Activated T-helper 1 cell treated with anti-CD3 and anti-CD28 coated beads, Interleukin-12 subunit alpha, Interleukin-12 subunit beta, Interleukin-2, Interleukin-4 antibody, amounts not matched to agents 30 ng/mL and 10 ng/mL and 1 ng/mL, durations not matched to agents 14 hours and 24 hours and 36 hours (primary cell): Measurements from ENCODE around the gene MALT1. TPM values are rescaled to one million over a fixed set of nuclear protein-coding genes. Genes with fewer than 3 reads are reported as not detected.
"Not testable (repeated sequence)": the region's sequence is repeated elsewhere in the genome, so short reads cannot be mapped to it uniquely, and the experiment has no call there.

ENCODE experiments used
- DNase-seq: peaks from one replicate; pipeline ENCODE4 v3.0.0; 2021; ENCODE audit warnings: low spot score
- H3K27ac Mint-ChIP-seq: one replicate; pipeline ENCODE4 v1.8.0; 2021; ENCODE audit warnings: mild to moderate bottlenecking, mixed read lengths
- H3K27me3 Mint-ChIP-seq: one replicate; pipeline ENCODE4 v1.8.0; 2022; ENCODE audit warnings: mild to moderate bottlenecking, moderate library complexity, mixed read lengths; ENCODE audit not compliant: insufficient read depth
- H3K36me3 Mint-ChIP-seq: one replicate; pipeline ENCODE4 v1.8.0; 2021; ENCODE audit warnings: low read depth, mixed read lengths
- H3K4me1 Mint-ChIP-seq: one replicate; pipeline ENCODE4 v1.8.0; 2021; ENCODE audit warnings: low read depth, mixed read lengths
- H3K4me3 Mint-ChIP-seq: one replicate; pipeline ENCODE4 v1.8.0; 2021; ENCODE audit warnings: mild to moderate bottlenecking, moderate library complexity, mixed read lengths
- H3K9me3 Mint-ChIP-seq: one replicate; pipeline ENCODE4 v1.8.0; 2021; ENCODE audit warnings: mixed read lengths
- intact Hi-C: fragments of 100-400 bp; cut with micrococcal nuclease; formaldehyde crosslinking; loops from one replicate; pipeline ENCODE4 v1.15.1; 2024
- total RNA-seq: library from RNA; stranded (reverse); gene quantifications from 2 replicates; pipeline ENCODE4 v1.2.3, GENCODE V29; 2022

MALT1 gene
- total RNA-seq, 1 donor from 2014 or later, result 32.4 TPM

- Mint-ChIP-seq H3K27me3 (no peaks in the 10 kb centered on the region), H3K4me3 (no peak overlapping the region), H3K4me1 (peaks cover 6% of the 10 kb centered on the region), H3K9me3 (no peaks in the 10 kb centered on the region), H3K36me3 (peaks cover 45% of the 10 kb centered on the region), H3K27ac (no peak overlapping the region)
- intact Hi-C loops, result no loop called here
- DNase-seq, result no peak
Observed at GRCh38 chr18:58732471-58732870, 61.2 kb downstream of the MALT1 start.

GRCh38 chr18:58733866-58734265, 62.6 kb downstream of the MALT1 start:
- intact Hi-C loops, result no loop called here
- H3K9me3 Mint-ChIP-seq, result no peaks in the 10 kb centered on the region
- H3K4me3 Mint-ChIP-seq, result no peak overlapping the region
- H3K4me1 Mint-ChIP-seq, result peaks cover 6% of the 10 kb centered on the region
- H3K27me3 Mint-ChIP-seq, result no peaks in the 10 kb centered on the region
- H3K36me3 Mint-ChIP-seq, result peaks cover 50% of the 10 kb centered on the region
- no peak for DNase-seq
- H3K27ac Mint-ChIP-seq, result no peak overlapping the region

- Mint-ChIP-seq H3K36me3 (peaks cover 46% of the 10 kb centered on the region), H3K27me3 (no peaks in the 10 kb centered on the region), H3K4me1 (no peaks in the 10 kb centered on the region), H3K9me3 (no peaks in the 10 kb centered on the region), H3K27ac (no peak overlapping the region), H3K4me3 (no peak overlapping the region)
- intact Hi-C loops, result no loop called here
- no peak for DNase-seq
Observed at GRCh38 chr18:58738322-58738721, 67.1 kb downstream of the MALT1 start.

GRCh38 chr18:58745914-58746313, 74.6 kb downstream of the MALT1 start:
- no peak overlapping the region for H3K27ac Mint-ChIP-seq
- H3K36me3 Mint-ChIP-seq, result peaks cover 61% of the 10 kb centered on the region
- no peak overlapping the region for H3K4me3 Mint-ChIP-seq
- intact Hi-C loops, result no loop called here
- no peak for DNase-seq
- peaks cover 23% of the 10 kb centered on the region for H3K9me3 Mint-ChIP-seq
- H3K27me3 Mint-ChIP-seq, result no peaks in the 10 kb centered on the region
- no peaks in the 10 kb centered on the region for H3K4me1 Mint-ChIP-seq

- H3K4me3 Mint-ChIP-seq, result no peak overlapping the region
- H3K4me1 Mint-ChIP-seq, result no peaks in the 10 kb centered on the region
- intact Hi-C loops, result no loop called here
- no peak overlapping the region for H3K27ac Mint-ChIP-seq
- H3K36me3 Mint-ChIP-seq, result peaks cover 56% of the 10 kb centered on the region
- no peak for DNase-seq
- H3K27me3 Mint-ChIP-seq, result no peaks in the 10 kb centered on the region
- peaks cover 23% of the 10 kb centered on the region for H3K9me3 Mint-ChIP-seq
Observed at GRCh38 chr18:58748899-58749595, 77.8 kb downstream of the MALT1 start.

GRCh38 chr18:58753976-58754375, 82.7 kb downstream of the MALT1 start:
- no peak overlapping the region for H3K27ac Mint-ChIP-seq
- no peaks in the 10 kb centered on the region for H3K27me3 Mint-ChIP-seq
- H3K36me3 Mint-ChIP-seq, result peaks cover 19% of the 10 kb centered on the region
- DNase-seq, result no peak
- intact Hi-C loops, result no loop called here
- peaks cover 12% of the 10 kb centered on the region for H3K4me1 Mint-ChIP-seq
- H3K4me3 Mint-ChIP-seq, result no peak overlapping the region
- H3K9me3 Mint-ChIP-seq, result peaks cover 4% of the 10 kb centered on the region

GRCh38 chr18:58754544-58755068, 83.3 kb downstream of the MALT1 start:
- DNase-seq, result no peak
- H3K27me3 Mint-ChIP-seq, result no peaks in the 10 kb centered on the region
- intact Hi-C loops, result no loop called here

GRCh38 chr18:58755304-58756010, 84.2 kb downstream of the MALT1 start:
- no peak overlapping the region for H3K4me3 Mint-ChIP-seq
- no peak for DNase-seq
- H3K9me3 Mint-ChIP-seq, result no peaks in the 10 kb centered on the region
- H3K36me3 Mint-ChIP-seq, result peaks cover 5% of the 10 kb centered on the region
- peaks cover 12% of the 10 kb centered on the region for H3K4me1 Mint-ChIP-seq
- no peak overlapping the region for H3K27ac Mint-ChIP-seq
- H3K27me3 Mint-ChIP-seq, result no peaks in the 10 kb centered on the region
- intact Hi-C loops, result no loop called here

More at GRCh38 chr18:58754544-58755068, 83.3 kb downstream of the MALT1 start:
- Mint-ChIP-seq H3K27ac (no peak overlapping the region), H3K4me3 (no peak overlapping the region), H3K9me3 (no peaks in the 10 kb centered on the region), H3K4me1 (peaks cover 12% of the 10 kb centered on the region), H3K36me3 (peaks cover 13% of the 10 kb centered on the region)

- Mint-ChIP-seq H3K4me3 (no peak overlapping the region), H3K27me3 (no peaks in the 10 kb centered on the region), H3K4me1 (peaks cover 15% of the 10 kb centered on the region), H3K36me3 (peaks cover 2% of the 10 kb centered on the region), H3K9me3 (no peaks in the 10 kb centered on the region), H3K27ac (no peak overlapping the region)
- no peak for DNase-seq
- intact Hi-C loops, result no loop called here
Observed at GRCh38 chr18:58756148-58756547, 84.9 kb downstream of the MALT1 start.

GRCh38 chr18:58756596-58757240, 85.5 kb downstream of the MALT1 start:
- Mint-ChIP-seq H3K27ac (no peak overlapping the region), H3K4me1 (peaks cover 21% of the 10 kb centered on the region), H3K27me3 (no peaks in the 10 kb centered on the region), H3K9me3 (no peaks in the 10 kb centered on the region), H3K4me3 (no peak overlapping the region), H3K36me3 (peaks cover 2% of the 10 kb centered on the region)
- no peak for DNase-seq
- intact Hi-C loops, result no loop called here

- H3K27me3 Mint-ChIP-seq, H3K4me3 Mint-ChIP-seq, DNase-seq, H3K27ac Mint-ChIP-seq, H3K9me3 Mint-ChIP-seq, H3K36me3 Mint-ChIP-seq, intact Hi-C loops: not testable (repeated sequence)
- H3K4me1 Mint-ChIP-seq, result peaks cover 23% of the 10 kb centered on the region
Observed at GRCh38 chr18:58757351-58757750, 86.1 kb downstream of the MALT1 start.

- Mint-ChIP-seq H3K4me1 (peaks cover 23% of the 10 kb centered on the region), H3K27me3 (peaks cover under 1% of the 10 kb centered on the region), H3K36me3 (peaks cover 2% of the 10 kb centered on the region), H3K9me3 (no peaks in the 10 kb centered on the region), H3K4me3 (no peak overlapping the region), H3K27ac (no peak overlapping the region)
- intact Hi-C loops, result no loop called here
- no peak for DNase-seq
Observed at GRCh38 chr18:58758046-58758445, 86.8 kb downstream of the MALT1 start.

GRCh38 chr18:58758606-58759005, 87.3 kb downstream of the MALT1 start:
- Mint-ChIP-seq H3K4me1 (peaks cover 23% of the 10 kb centered on the region), H3K27me3 (peaks cover 2% of the 10 kb centered on the region), H3K4me3 (no peak overlapping the region), H3K27ac (no peak overlapping the region), H3K9me3 (no peaks in the 10 kb centered on the region), H3K36me3 (peaks cover 2% of the 10 kb centered on the region)
- intact Hi-C loops, result no loop called here
- DNase-seq, result no peak
